GM19239 (cell line): ENCODE data around the gene CPEB1.
A peak's percentile ranks its signal among the peaks of the same experiment; 100 is the strongest.
"Not testable (repeated sequence)": the region's sequence is repeated elsewhere in the genome, so short reads cannot be mapped to it uniquely, and the experiment has no call there.

Experiments used
- DNase-seq: peaks from one replicate; pipeline ENCODE4 v3.0.0; 2011; ENCODE audit warnings: low spot score; ENCODE audit not compliant: insufficient read length
- FAIRE-seq: peaks from 2 replicates; lab custom pipeline; 2011; peaks lifted over from hg19 to GRCh38; lab: Jason Lieb, UNC

Gene CPEB1

DNA sequence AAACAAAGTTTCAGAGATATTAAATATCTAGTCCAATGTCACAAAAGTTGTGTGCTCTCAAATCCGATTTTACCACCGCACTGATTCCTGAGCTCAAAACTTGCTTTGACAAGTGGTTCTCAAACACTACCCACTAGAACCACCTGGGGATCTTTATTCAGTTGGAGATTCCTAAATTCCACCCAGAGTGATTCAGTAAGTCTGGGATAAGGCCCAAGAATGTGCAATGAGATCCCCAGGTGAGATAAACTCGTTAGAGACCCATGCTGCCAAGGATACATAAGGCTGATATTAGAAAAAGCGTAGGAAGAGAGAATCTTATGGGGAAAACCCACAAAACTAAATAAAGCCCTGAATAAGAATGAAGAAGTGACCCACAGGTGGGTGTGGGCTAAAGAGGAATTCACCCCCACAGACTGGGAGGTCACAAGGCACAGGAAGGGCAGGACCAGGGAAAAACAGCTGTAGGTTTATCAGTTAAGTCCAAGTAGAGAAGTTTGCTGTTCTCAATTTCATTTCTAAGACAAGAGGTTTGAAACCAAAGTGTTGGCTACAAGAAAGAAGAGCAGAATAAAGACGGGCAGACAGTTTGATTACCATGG lies 95.4 kb downstream of the CPEB1 start:
- DNase-seq = no peak
- FAIRE-seq = no peak

DNA sequence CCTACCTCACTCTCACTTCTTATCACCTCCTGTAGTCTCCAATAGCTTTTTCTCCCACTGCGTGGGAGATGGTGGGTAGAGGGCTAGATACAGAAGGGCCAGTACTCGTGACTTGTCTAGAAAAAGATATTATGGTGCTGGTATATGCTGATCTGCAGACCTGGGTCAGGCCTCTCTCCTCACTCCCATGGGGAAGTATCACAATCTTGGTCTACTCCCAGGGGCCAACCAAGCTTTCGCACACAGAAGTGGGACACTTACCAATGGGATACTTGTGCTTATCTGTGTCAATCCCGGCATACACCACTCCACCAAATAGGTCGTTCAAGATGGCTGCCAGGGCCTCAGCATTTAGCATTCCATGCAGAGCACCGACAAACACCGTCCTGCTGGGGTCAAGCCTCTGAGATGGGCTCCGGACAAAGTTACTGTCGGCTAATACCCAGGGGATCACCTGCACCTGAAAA lies 97.9 kb downstream of the CPEB1 start:
- no peak for DNase-seq
- FAIRE-seq = no peak

DNA sequence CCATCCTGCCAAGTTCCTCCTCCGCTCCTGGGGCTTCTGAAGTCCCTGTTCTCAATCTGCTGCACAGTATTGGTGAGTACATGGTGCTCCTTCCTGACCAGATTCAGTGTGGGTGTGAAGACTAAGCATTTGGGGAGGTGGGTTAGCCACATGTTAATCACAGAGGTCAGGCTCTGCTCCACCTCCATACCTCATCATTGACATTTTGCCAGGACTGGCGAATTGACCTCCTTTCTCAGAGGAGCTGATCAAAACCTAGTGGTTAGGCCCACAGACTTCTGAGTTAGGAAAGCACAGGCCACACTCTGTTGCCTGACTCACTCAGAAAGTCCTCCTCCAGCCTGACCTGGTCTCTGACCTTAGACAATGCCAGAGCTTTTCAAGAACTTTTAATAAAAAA lies 98.5 kb downstream of the CPEB1 start:
- DNase-seq (no peak), FAIRE-seq (no peak)

DNA sequence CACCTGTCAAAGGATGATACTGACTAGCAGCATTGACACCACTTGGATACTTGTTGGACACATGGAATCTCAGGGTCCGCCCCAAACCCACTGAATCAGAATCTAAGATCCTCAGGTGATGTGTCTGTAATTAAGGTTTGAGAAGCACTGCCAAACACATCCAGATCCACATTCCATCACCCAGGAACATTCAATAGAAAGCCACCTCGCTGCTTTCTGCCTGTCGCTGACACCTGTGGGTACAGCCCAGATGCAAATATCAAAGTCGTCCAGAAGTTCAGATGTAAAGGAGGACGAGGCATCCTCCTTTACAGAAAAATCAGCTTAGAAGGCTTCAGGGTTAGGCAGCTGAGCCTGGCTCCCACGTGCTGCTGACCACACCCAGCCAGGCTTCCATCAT lies 101.7 kb downstream of the CPEB1 start:
- FAIRE-seq (no peak), DNase-seq (no peak)

DNA sequence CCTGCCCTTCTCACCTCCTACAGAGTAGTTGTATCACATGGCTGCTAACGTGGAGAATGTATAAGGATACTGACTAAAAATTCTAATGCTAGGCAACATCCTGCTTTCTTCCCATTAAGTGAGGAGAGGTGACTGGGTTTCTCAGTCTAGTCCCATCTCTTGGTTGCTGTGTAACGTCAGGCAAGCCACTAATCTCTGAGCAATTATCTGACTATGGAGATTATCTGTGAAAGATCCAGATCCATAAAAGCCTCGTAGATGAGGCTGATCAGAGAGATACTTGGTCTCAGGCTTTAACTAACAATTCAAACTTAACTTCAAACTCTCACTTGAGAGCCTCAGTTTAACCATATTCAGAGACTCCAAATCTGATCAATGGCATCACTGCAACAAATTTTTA lies 102.2 kb downstream of the CPEB1 start:
- FAIRE-seq (no peak), DNase-seq (no peak)

DNA sequence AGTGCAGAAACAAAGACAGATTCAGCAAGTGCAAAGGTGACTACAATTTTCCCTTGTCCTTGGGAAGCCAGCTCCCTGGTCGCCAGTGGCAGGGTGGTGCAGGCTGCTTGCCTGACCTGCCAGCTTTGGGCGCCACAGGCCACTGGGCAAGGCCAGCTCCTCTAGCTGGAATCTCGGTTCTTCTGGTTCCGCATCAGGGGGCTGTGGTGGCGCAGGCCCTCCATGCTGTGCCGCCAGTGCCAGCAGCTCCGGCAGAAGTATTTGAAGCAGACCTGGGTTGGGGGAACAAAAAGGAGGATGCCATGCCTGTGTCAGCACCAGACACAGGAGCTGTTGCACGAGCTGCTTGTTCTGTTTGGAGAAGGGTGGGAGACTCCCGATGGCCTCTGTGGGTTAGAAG lies 102.7 kb downstream of the CPEB1 start:
- FAIRE-seq = no peak
- no peak for DNase-seq

DNA sequence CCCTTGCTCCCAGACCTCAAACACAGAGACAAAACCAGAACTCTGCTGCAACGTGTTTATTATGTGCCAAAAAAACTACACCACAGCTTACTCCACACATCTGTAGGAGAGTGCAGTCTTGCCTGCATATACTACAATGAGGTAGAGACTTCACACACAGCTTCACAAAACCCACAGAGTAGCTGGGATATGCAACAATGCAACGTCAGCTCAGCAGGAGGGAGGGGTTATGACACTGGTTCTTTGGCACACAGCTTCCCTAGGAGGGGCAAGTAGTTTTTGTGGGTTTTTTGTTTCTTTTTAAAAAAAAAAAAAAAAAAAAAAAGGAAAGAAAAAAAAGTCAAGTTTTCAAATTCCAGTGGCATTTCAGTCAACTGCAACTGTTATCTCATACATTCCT lies 104.0 kb downstream of the CPEB1 start:
- no peak for DNase-seq
- FAIRE-seq = no peak

DNA sequence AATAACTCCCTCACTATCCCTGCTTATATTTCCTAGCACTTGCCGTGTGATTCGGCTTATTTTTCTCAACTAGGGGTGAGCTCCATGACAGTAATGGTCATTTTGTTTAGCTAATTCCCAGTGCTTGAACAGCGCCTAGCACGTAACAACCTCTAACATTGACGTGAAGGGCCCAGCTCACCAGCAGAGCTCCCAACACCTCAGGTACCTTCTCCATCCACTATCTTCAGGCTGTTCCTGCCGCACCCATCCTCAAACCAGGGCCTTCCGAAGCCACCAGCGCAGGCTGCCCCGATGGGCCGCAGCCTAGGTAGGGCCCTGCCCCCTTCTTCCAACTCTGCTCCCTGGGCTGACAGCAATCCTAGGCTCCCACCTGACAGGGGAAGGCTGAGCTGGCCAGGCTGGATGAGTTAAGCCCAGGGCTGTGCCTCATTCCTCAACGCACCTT lies 106.2 kb downstream of the CPEB1 start:
- no peak for DNase-seq
- FAIRE-seq = no peak

DNA sequence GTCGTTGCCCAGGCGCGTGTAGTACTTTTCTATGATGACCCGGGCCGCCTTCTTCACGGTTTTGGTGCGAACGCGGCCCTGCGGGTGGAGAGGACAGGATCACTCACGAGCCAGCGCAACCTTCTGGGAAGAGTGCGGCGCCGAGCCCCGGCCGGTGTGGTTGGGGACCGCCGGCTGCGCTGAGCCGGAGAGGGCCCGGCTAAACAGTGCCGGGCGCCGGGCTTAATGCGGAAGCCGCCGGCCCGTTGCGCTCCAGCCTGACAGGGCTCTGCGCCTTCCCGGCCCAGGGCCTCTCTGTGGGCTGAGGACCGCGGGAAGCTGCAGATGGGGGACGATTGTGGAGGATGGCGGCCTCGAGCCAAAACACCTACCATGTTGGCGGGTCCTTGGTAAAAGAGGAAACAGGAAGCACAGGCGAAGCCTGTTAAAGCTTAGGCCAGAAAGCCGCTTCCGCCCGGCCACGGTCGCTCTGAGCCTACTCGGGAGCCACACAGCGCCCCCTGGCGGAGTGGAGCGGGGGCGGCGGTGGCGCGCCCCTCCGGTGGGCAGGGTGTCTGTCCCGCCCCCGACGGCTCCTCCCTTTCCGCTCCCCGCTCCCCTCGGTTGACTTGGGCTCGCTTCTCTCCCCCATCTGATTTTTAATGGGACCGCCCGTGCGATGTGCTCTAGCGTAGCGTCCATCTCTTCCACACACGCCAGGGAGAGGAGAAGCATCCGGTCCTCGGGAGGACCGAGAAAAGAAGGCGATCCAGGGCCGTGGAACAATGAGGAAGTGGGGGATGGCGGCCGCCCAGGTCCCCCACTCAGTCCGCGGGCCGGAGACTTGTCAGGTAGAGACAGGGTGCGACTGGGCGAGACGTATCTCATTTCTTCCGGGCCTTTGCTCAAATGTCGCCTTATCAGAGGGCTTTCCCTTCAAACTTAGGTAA lies 106.8 kb downstream of the CPEB1 start, which contains the start of gene RPS17:
Gene RPS17 (minus strand): TSS at position 403 of the 929 bp plus-strand sequence. CDS start 29 bp downstream, at position 374.
- DNase-seq = peak; percentile 97
- FAIRE-seq = peak; percentile 47

DNA sequence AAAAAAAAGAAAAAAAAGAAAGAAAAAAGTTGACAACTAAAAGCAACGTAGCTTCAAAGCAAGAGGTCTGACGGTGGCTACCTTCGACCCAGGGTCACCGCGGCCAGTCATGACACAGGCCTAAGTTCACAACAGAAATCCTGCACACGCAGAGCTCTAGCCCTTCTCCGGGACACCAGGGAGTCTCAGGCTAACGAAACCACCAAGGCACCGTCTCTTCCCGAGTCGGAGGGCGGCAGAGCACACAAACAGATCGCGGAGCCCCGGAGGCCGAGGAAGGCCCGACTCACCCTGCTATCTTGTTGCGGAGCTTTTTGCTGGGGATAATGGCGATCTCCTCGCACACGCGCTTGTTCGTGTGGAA lies 107.5 kb downstream of the CPEB1 start:
- DNase-seq (no peak), FAIRE-seq (no peak)

DNA sequence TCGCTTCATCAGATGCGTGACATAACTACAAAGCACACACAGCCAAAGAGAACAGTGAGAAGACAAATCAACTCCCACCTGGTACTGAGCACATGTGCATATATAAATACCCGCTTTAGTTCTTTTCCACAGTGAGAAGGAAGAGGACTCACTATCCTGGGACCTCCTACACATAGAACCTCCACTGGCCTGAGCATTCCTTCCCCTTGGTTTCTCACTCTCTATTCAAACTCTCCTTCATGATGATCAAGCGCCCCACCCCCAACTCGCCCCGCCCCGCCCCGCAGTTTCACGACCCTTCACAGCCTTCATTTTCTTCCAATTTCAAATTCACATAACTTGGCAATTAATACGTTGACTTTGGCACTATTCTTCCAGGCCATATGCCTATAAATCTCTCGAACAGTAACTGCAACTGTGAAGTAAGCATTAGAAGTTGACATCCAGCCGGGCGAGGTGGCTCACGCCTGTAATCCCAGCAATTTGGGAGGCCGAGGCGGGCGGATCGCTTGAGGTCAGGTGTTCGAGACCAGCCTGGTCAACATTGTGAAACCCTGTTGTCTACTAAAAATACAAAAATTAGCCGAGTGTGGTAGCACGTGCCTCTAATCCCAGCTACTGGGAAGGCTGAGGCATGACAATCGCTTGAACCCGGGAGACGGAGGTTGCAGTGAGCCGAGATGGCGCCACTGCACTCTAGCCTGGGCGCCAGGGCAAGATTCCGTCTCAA lies 108.0 kb downstream of the CPEB1 start:
- DNase-seq = no peak
- no peak for FAIRE-seq

DNA sequence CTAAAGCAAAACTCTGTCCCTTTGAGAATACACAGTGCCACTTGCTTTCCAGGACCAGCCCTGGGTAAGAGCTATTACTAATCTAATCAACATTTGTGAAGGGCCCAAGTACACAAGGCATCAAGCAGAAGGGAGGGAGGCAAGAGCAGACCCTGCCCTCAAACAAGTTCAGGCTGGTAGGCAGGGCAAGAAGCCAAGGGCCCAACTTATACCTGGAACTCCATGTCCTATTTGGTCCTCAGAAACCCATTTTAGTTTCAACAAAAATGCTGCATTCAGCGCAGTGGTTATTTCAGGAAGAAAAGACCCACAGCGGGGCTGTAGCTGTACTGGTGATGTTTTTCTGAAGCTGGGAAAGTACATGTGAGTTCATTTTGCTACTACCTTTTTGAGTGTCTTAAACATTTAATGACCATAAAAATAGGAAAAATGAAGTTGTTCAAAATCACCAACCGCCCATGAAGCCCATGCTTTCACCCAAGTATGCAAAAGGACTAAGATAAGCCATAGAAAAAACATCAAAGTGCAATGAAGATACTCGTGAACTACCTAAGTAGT lies 109.7 kb downstream of the CPEB1 start:
- FAIRE-seq = no peak

DNA sequence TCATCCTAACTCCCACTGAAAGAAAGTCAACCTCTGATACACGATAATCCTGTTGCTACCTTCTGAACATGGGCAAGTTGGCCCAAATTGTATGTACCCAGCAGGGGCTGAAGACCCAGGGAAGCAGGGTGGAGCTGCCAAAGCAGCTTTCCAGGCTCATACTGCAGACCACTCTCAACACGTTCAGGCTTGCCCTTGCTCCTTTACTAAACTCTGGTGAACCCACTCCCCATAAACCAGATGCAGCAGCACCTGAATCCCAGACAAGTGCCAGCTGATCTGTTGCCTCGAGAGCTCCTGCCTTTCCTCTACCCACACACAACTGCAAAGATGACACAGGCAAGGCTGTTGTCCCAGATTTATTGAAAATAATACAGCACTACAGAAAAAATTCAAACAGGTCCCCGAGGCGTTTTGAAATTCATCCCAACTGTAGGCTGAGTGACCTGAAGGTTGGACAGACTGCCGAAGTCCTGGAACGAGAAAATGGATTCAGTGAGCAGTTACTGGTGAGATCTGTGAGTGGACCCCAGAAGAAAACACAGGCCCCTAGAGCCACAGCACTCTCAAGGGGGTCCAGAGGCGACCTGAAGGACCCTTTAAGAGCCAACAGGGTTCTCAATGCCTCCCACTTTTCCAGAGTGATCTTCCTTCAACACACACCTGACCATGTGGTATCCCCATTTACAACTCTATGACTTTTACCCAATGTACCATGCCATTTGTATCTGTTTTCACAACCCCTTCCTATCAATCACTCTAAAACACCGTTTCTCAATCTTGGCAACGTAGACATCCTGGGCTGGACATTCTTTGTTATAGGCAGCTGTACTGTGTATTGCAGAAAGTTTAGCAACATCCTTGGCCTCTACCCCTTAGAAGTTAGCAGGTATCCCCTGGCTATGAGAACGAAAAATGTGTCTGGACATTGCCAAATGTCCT lies 110.5 kb downstream of the CPEB1 start:
- FAIRE-seq (no peak), DNase-seq (no peak)

More for the DNA sequence above, 109.7 kb downstream of the CPEB1 start:
- no peak for DNase-seq

DNA sequence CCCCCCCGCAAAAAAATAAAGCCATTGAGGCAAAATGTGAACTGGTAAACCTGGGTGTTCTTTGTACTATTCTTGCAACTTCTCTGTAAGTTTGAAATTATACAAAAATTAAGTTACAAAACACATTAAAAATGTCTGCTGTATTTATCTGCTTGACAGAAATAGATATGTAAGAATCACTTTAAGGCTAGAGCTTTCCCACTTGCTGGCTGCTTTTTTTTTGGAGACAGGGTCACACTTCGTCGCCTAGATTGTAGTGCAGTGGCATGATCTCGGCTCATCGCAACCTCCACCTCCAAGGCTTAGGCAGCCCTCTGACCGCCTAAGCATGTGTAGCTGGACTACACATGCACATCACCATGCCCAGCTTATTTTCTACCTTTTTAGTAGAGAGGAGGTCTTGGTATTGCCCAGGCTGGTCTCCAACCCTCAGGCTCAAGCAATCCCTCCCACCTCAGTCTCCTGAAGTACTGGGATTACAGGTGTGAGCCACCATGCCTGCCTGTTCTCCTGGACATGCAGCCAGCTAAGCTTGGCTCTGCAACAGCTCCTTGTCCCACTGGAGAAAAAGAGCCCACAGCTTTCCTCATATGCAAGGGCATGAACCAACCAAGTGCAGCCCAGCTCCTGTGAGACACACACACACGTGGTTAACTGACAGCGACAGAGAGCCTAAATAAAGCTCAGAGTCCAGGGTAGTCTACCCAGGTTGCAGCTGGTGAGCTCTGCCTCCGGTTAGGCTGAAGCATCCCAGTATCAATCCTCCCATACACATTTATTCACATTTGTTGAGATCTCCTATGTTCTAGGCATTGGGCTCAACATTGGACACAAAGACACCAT lies 111.4 kb downstream of the CPEB1 start:
- no peak for FAIRE-seq

DNA sequence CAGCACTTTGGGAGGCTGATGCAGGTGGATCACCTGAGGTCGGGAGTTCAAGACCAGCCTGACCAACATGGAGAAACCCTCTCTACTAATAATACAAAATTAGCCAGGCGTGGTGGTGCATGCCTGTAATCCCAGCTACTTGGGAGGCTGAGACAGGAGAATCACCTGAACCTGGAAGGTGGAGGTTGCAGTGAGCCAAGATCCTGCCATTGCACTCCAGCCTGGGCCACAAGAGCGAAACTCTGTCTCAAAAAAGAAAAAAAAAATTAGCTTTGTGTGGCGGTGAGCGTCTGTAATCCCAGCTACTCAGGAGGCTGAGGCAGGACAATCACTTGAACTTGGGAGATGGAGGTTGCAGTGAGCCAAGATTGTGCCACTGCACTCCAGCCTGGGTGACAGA lies 112.0 kb downstream of the CPEB1 start:
- FAIRE-seq, DNase-seq: not testable (repeated sequence)

More for the DNA sequence above, 111.4 kb downstream of the CPEB1 start:
- no peak for DNase-seq

DNA sequence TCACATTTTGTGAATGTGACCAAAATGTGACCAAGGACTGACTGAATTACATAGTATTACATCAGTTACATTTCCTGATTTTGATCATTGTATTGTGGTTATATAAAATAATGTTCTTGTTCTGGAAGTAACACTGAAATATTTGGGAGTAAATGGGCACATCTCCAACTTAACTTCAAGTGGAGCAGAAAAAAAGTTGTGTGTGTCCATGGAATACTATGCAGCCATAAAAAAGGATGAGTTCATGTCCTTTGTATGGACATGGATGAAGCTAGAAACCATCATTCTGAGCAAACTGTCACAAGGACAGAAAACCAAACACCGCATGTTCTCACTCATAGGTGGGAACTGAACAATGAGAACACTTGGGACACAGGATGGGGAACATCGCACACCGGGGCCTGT lies 112.7 kb downstream of the CPEB1 start:
- not testable (repeated sequence) for DNase-seq, FAIRE-seq

DNA sequence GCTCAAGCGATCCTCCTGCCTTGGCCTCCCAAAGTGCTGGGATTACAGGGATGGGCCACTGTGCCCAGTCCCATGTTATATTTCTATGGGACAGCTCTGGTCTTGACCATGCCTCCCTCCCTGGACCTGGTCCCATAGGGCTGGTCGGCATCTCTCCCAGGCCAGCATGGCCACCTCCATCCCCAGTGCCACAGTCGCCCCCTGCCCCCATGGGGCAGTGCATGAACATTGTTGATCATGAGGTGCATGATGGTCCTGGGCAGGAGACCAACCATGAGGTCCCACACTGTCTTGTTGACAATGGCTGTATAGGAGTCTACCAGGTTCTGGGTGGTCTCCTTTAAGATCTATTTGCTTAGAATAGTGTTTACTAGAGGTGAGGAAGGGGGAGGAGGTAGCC lies 113.4 kb downstream of the CPEB1 start:
- DNase-seq (no peak), FAIRE-seq (no peak)

DNA sequence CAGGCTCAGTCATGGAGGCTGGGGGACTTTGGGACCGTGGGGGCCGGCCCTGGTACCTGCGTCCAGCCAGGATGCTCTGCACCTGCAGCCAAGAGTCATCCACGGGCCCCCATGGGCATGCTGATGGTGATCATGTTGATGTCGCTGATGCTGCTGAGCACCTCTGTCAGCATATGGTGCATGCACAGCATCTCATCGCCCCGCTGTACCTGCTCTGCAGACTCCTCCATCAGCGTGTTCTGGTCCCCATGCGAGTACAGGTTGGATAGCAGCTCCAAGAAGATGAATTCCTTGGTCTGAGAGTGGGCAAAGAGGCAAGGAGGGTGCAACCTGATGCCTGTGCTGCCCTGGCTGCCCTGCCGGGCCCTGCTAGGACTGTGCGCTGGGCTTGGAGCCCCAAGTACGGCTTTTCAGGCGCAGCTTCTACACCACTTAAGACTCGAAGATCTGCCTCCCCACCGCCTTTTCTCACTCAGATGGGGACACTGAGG lies 114.1 kb downstream of the CPEB1 start:
- DNase-seq (no peak), FAIRE-seq (no peak)
